ENCODE data around the gene METTL24.
"Not testable (repeated sequence)": the region's sequence is repeated elsewhere in the genome, so short reads cannot be mapped to it uniquely, and the experiment has no call there.

Gene METTL24

GRCh38 chr6:110359556-110359955, 1.4 kb upstream of the METTL24 start:
- DNase-seq: no peak

GRCh38 chr6:110358553-110359160, 508 bp upstream of the METTL24 start:
- DNase-seq: no peak

GRCh38 chr6:110357298-110357663, 868 bp downstream of the METTL24 start:
- DNase-seq: no peak

GRCh38 chr6:110356778-110357177, 1.4 kb downstream of the METTL24 start:
- no peak for DNase-seq

GRCh38 chr6:110355727-110356126, 2.4 kb downstream of the METTL24 start:
- no peak for DNase-seq

GRCh38 chr6:110355022-110355421, 3.1 kb downstream of the METTL24 start:
- DNase-seq: no peak

- DNase-seq: no peak
These were observed 4.0 kb downstream of the METTL24 start for GRCh38 chr6:110354153-110354552.

GRCh38 chr6:110353457-110354001, 4.6 kb downstream of the METTL24 start:
- DNase-seq: no peak

- no peak for DNase-seq
These were observed 5.4 kb downstream of the METTL24 start for GRCh38 chr6:110352563-110353262.

GRCh38 chr6:110351986-110352385, 6.2 kb downstream of the METTL24 start:
- no peak for DNase-seq

- DNase-seq: no peak
These were observed 6.6 kb downstream of the METTL24 start for GRCh38 chr6:110351546-110351945.

GRCh38 chr6:110350593-110350992, 7.6 kb downstream of the METTL24 start:
- not testable (repeated sequence) for DNase-seq

- no peak for DNase-seq
These were observed 9.0 kb downstream of the METTL24 start for GRCh38 chr6:110348961-110349690.

GRCh38 chr6:110345025-110345424, 13.1 kb downstream of the METTL24 start:
- DNase-seq: no peak

- no peak for DNase-seq
These were observed 15.4 kb downstream of the METTL24 start for GRCh38 chr6:110342759-110343158.

- DNase-seq: no peak
These were observed 16.2 kb downstream of the METTL24 start for GRCh38 chr6:110341663-110342596.

GRCh38 chr6:110341067-110341466, 17.1 kb downstream of the METTL24 start:
- no peak for DNase-seq

GRCh38 chr6:110340392-110340965, 17.7 kb downstream of the METTL24 start:
- DNase-seq: no peak

- DNase-seq: no peak
These were observed 19.2 kb downstream of the METTL24 start for GRCh38 chr6:110338820-110339470.

GRCh38 chr6:110337486-110337885, 20.7 kb downstream of the METTL24 start:
- DNase-seq: no peak

- DNase-seq: no peak
These were observed 23.5 kb downstream of the METTL24 start for GRCh38 chr6:110334423-110335180.
